Osteocyte (in vitro differentiated cells): ENCODE results near the gene TPCN2. TPM values are rescaled to one million over a fixed set of nuclear protein-coding genes. Genes with fewer than 3 reads are reported as not detected.
"Not testable (repeated sequence)": the region's sequence is repeated elsewhere in the genome, so short reads cannot be mapped to it uniquely, and the experiment has no call there.

ENCODE experiments used
- DNase-seq: peaks from one replicate; pipeline ENCODE4 v3.0.0; 2021; ENCODE audit warnings: mixed read lengths; ENCODE audit not compliant: unreplicated experiment; ENCODE audit errors: extremely low spot score
- H3K27ac Mint-ChIP-seq: one replicate; pipeline ENCODE4 v1.8.0; 2021; ENCODE audit warnings: mild to moderate bottlenecking, mixed read lengths; ENCODE audit not compliant: unreplicated experiment
- H3K27me3 Mint-ChIP-seq: one replicate; pipeline ENCODE4 v1.8.0; 2021; ENCODE audit warnings: mixed read lengths; ENCODE audit not compliant: unreplicated experiment
- H3K36me3 Mint-ChIP-seq: one replicate; pipeline ENCODE4 v1.8.0; 2021; ENCODE audit warnings: mixed read lengths; ENCODE audit not compliant: unreplicated experiment
- H3K4me1 Mint-ChIP-seq: one replicate; pipeline ENCODE4 v1.8.0; 2021; ENCODE audit warnings: mixed read lengths; ENCODE audit not compliant: unreplicated experiment
- H3K4me3 Mint-ChIP-seq: one replicate; pipeline ENCODE4 v1.8.0; 2021; ENCODE audit warnings: mild to moderate bottlenecking, moderate library complexity, mixed read lengths; ENCODE audit not compliant: unreplicated experiment
- H3K9me3 Mint-ChIP-seq: one replicate; pipeline ENCODE4 v1.8.0; 2021; ENCODE audit warnings: mixed read lengths; ENCODE audit not compliant: unreplicated experiment
- CTCF ChIP-seq: fragments of 200-600 bp; sonication (generic); IDR thresholded peaks from 2 replicates; pipeline ENCODE4 v1.5.0; 2021; ENCODE audit warnings: antibody characterized with exemption, mild to moderate bottlenecking, moderate library complexity
- total RNA-seq: library from RNA; stranded (reverse); gene quantifications from 2 replicates; pipeline ENCODE4 v1.2.1, GENCODE V29; 2021

TPCN2 gene
- total RNA-seq, 1 donor from 2014 or later = 22.4 TPM

DNA sequence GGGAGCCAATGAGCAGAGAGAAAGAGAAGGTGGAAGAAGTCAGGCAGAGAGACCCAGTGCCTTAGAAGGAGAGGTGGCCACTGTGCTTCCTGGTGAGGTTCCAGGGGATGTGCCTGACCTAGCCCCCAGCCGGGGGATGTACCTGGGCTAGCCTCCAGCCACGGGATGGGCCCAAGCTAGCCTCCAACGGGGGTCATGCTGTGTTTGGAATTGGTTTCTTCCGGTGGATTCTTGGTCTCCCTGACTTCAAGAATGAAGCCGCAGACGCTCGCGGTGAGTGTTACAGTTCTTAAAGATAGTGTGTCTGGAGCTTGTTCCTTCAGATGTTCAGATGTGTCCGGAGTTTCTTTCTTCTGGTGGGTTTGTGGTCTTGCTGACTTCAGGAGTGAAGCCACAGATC, 100.1 kb downstream of the TPCN2 start:
- no peak for TF ChIP-seq CTCF
- no peaks in the 10 kb centered on the region for H3K27me3 Mint-ChIP-seq
- no peak overlapping the region for H3K27ac Mint-ChIP-seq
- peaks cover 20% of the 10 kb centered on the region for H3K9me3 Mint-ChIP-seq
- H3K36me3 Mint-ChIP-seq = peaks cover 14% of the 10 kb centered on the region
- peaks cover 22% of the 10 kb centered on the region for H3K4me1 Mint-ChIP-seq
- no peak for DNase-seq
- H3K4me3 Mint-ChIP-seq = no peak overlapping the region

- Mint-ChIP-seq H3K9me3 (peaks cover 20% of the 10 kb centered on the region), H3K4me1 (peaks cover 22% of the 10 kb centered on the region), H3K36me3 (peaks cover 14% of the 10 kb centered on the region)
- not testable (repeated sequence) for H3K27ac Mint-ChIP-seq, H3K27me3 Mint-ChIP-seq, H3K4me3 Mint-ChIP-seq, DNase-seq
Measured at GRCh38 chr11:69149338-69150045, 100.8 kb downstream of the TPCN2 start.

GRCh38 chr11:69150175-69150574, 101.4 kb downstream of the TPCN2 start:
- Mint-ChIP-seq H3K27me3 (no peaks in the 10 kb centered on the region), H3K4me3 (no peak overlapping the region), H3K4me1 (peaks cover 18% of the 10 kb centered on the region), H3K9me3 (peaks cover 20% of the 10 kb centered on the region), H3K27ac (no peak overlapping the region), H3K36me3 (peaks cover 14% of the 10 kb centered on the region)
- TF ChIP-seq CTCF = no peak
- DNase-seq = no peak

DNA sequence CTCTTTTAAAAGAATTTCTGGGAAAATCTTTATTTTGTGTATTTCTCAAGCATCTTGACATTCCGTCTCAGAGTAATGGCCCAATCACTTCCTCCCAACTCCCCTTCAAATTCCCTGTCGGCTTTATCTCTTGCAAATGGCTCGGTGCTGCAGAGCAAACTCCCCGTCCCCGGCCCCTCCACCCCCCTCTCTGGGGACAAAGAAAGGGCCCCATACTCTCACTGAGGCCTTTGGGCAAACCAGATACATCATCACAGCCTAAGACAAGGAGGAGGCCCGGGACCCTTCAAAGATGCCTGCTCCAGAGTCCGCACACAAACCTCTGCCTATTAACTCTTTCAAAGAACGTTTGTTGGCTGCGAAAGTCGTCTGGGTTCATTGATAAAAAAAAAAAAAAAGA, 103.1 kb downstream of the TPCN2 start:
- H3K4me1 Mint-ChIP-seq = peaks cover 23% of the 10 kb centered on the region
- peaks cover 8% of the 10 kb centered on the region for H3K9me3 Mint-ChIP-seq
- no peaks in the 10 kb centered on the region for H3K27me3 Mint-ChIP-seq
- DNase-seq = no peak
- H3K36me3 Mint-ChIP-seq = peaks cover 5% of the 10 kb centered on the region
- H3K27ac Mint-ChIP-seq = no peak overlapping the region
- no peak for TF ChIP-seq CTCF
- no peak overlapping the region for H3K4me3 Mint-ChIP-seq

- Mint-ChIP-seq H3K36me3 (peaks cover 5% of the 10 kb centered on the region), H3K9me3 (peaks cover 8% of the 10 kb centered on the region), H3K4me1 (peaks cover 30% of the 10 kb centered on the region), H3K27me3 (no peaks in the 10 kb centered on the region), H3K27ac (peak overlapping the region; percentile 45), H3K4me3 (no peak overlapping the region)
- TF ChIP-seq CTCF = no peak
- no peak for DNase-seq
Measured at GRCh38 chr11:69152733-69153421, 104.1 kb downstream of the TPCN2 start.
